Activated naive CD4-positive, alpha-beta T cell treated with anti-CD3 and anti-CD28 coated beads, Interleukin-2, amount 50 U/mL, for 72 hours (primary cell): ENCODE data around the gene STAG1. TPM values are rescaled to one million over a fixed set of nuclear protein-coding genes. Genes with fewer than 3 reads are reported as not detected.
"Not testable (repeated sequence)": the region's sequence is repeated elsewhere in the genome, so short reads cannot be mapped to it uniquely, and the experiment has no call there.

Source experiments
- ATAC-seq, 2 donors: fragments of 150-1000 bp; cut with Tn5 transposase; 2 replicates each; pipeline ENCODE4 v1.10.0; 2021; ENCODE audit warnings: mild to moderate bottlenecking in 2 of 2, moderate library complexity in 2 of 2
- DNase-seq, 2 donors: peaks; one replicate each; pipeline ENCODE4 v3.0.0; 2021 to 2022; ENCODE audit warnings: low spot score in 2 of 2
- H3K27ac Mint-ChIP-seq, 2 donors: one replicate each; pipeline ENCODE4 v1.8.0; 2022; ENCODE audit warnings: mild to moderate bottlenecking in 2 of 2, mixed read lengths in 2 of 2
- H3K36me3 Mint-ChIP-seq, 2 donors: one replicate each; pipeline ENCODE4 v1.8.0; 2022; ENCODE audit warnings: mixed read lengths in 2 of 2
- H3K9me3 Mint-ChIP-seq, 2 donors: one replicate each; pipeline ENCODE4 v1.8.0; 2022; ENCODE audit warnings: mixed read lengths in 2 of 2
- total RNA-seq, 2 donors: library from RNA; stranded (reverse); gene quantifications; one replicate each; pipeline ENCODE4 v1.2.3, GENCODE V29; 2022

STAG1 gene
- total RNA-seq, 2 donors from 2014 or later = 35.8 to 40.5 TPM

DNA sequence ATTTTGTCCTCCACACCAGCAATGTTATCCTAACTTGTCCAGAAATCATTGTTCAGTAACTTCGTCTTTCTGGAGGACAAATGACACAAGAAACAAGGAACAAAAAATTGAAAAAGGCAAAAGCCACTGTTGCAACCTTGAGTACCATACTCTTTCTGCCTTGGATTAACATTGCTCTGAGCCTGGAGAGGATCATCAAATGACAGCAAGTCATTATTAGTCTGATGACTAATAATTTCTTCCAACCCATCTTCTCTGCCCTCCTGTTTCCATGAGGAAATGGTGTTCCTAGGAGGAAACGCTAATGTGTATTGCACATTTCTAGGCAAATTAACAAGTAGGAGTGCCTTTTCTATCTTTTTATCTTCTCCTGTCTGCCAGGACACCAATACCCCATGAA lies 348.1 kb downstream of the STAG1 start:
- Mint-ChIP-seq H3K9me3 (no peaks in the 10 kb centered on the region), H3K27ac (no peak overlapping the region), H3K36me3 (no peaks in the 10 kb centered on the region)
- ATAC-seq (no peak), DNase-seq (no peak)

DNA sequence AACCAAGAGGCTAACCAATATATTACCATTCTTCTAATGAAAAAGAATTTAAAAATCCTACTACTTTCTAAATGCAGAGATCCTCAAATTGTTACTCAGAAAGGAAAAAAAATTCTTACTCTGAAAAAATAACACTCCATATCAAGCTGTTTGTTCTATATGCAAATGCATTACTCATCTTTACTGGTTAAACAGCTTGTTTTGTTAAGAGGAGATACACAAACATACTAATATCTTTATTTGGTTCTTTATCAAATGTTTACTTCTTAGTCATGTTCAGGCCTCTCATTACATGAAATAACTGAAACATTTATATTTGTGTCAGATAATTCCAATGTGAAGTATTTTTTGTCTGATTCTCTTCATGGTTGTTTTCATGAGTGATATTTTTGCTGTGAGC lies 355.3 kb downstream of the STAG1 start:
- ATAC-seq (no peak), DNase-seq (no peak)
- H3K9me3 Mint-ChIP-seq = no peaks in the 10 kb centered on the region
- H3K36me3 Mint-ChIP-seq = no peaks in the 10 kb centered on the region
- no peak overlapping the region for H3K27ac Mint-ChIP-seq

DNA sequence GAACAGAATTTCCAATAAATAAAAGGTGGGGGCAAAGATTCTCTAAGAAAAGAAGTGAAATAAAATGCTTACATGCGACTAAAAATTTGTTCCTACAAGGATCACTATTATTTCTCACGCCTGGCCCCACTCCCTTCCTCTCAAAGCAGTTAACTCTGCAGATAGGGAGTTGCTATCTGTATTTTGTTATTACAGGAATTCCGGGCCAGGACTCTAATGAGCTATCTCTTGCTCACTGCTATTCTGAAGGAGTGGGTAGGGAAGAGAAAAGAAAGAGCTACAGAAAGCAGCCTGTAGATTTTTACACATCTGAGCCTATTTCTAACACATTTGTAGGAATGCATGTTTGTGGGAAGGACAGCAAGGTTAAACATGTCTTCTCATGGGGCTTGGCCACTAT lies 361.6 kb downstream of the STAG1 start:
- H3K9me3 Mint-ChIP-seq = no peaks in the 10 kb centered on the region
- H3K36me3 Mint-ChIP-seq = peaks cover 0 to 5% of the 10 kb centered on the region in 2 donors
- no peak overlapping the region for H3K27ac Mint-ChIP-seq
- DNase-seq (no peak), ATAC-seq (no peak)

DNA sequence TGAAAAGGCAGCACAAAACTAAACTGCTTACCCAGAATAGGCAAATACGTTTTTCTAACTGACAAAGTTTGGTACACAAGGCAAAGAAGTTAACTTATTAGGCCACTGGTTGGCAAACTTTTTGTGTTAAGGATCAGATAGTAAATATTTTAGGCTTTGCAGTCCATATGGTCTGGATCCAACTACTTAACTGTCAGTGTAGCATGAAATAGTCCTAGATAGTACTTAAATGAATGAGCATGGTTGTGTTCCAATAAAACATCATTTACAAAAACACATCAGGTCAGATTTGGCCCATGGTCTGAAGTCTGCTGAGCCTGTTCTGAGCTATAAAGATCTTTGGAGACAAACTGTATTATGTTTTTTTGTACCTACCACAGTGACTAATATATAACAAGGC lies 365.1 kb downstream of the STAG1 start:
- Mint-ChIP-seq H3K27ac (no peak overlapping the region), H3K36me3 (peaks cover 0 to 5% of the 10 kb centered on the region in 2 donors), H3K9me3 (no peaks in the 10 kb centered on the region)
- ATAC-seq (no peak), DNase-seq (no peak)

DNA sequence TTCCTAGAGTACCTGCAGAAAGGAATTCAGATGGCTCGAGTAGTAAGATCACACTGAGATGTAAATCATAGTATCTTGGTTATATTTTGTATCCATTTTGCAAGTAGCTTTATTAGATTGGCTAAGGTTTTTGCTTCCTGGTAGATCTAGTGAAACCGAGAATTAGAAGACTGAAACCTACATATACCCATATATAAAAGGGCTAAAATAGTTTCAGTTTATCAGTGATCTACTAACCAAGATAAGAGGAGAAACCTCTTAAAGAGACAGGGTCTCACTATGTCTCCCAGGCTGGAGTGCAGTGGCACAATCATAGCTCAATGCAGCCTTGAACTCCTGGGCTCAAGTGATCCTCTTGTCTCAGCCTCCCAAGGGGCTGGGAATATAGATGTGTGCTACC lies 366.7 kb downstream of the STAG1 start:
- H3K27ac Mint-ChIP-seq = no peak overlapping the region
- ATAC-seq (peak in 1 of 2 donors; percentile 51), DNase-seq (no peak)
- H3K9me3 Mint-ChIP-seq = no peaks in the 10 kb centered on the region
- H3K36me3 Mint-ChIP-seq = peaks cover 0 to 5% of the 10 kb centered on the region in 2 donors

DNA sequence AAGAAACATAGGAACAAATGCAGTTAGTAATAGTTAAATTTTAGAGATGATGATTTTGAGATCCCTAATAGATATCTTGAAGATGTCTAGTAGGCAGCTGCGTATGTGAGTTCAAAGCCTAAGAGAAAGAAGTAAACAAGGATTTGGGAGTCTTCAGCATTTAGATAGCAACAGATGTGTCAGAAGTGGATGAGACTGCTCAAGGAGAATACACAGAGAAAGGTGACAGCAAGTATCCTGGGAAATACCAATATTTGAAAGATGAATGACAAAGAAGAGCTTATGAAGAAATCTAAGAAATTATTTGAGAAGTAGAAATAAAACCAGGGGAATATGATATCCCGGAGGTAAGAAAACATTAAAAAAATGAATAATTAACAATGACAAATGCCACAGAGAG lies 371.1 kb downstream of the STAG1 start:
- DNase-seq (no peak), ATAC-seq (no peak)
- Mint-ChIP-seq H3K27ac (no peak overlapping the region), H3K9me3 (no peaks in the 10 kb centered on the region), H3K36me3 (peaks cover 5 to 8% of the 10 kb centered on the region in 2 donors)

DNA sequence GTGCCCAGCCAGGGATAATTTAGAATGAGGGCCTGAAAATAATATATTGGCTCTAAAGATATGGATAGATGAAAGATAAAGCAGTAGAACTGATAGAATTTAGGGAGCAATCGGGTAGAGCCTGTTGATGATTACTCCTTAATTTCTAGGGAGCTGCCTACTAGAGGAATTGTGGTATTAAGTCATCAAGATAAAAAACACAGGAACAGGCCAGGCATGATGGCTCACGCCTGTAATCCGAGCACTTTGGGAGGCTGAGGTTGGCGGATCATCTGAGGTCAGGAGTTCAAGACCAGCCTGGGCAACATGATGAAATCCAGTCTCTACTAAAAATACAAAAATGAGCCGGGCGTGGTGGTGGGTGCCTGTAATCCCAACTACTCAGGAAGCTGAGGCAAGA lies 371.6 kb downstream of the STAG1 start:
- Mint-ChIP-seq H3K27ac (no peak overlapping the region), H3K9me3 (no peaks in the 10 kb centered on the region), H3K36me3 (peaks cover 5 to 8% of the 10 kb centered on the region in 2 donors)
- no peak for DNase-seq
- ATAC-seq = no peak

DNA sequence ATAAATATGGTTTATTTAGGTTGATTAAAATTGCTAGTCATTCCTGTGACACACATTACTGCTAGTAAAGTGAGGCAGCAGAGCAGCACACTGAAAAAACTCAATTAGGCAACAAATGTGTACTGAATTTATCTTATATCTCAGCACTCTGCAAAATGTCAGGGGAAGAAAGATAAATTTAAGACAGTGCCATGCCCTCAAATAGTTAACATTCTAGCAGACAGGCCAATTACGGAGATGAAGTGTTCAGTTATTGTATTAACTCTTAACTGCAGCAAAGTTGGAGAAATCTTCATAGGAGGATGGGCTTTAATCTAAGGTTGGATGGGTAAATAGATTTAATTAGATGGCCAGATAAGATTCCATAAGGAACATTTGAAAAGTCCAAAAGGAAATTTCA lies 374.2 kb downstream of the STAG1 start:
- peaks cover 14 to 23% of the 10 kb centered on the region in 2 donors for H3K36me3 Mint-ChIP-seq
- peaks cover 0 to 3% of the 10 kb centered on the region in 2 donors for H3K9me3 Mint-ChIP-seq
- ATAC-seq = no peak
- no peak for DNase-seq
- no peak overlapping the region for H3K27ac Mint-ChIP-seq

DNA sequence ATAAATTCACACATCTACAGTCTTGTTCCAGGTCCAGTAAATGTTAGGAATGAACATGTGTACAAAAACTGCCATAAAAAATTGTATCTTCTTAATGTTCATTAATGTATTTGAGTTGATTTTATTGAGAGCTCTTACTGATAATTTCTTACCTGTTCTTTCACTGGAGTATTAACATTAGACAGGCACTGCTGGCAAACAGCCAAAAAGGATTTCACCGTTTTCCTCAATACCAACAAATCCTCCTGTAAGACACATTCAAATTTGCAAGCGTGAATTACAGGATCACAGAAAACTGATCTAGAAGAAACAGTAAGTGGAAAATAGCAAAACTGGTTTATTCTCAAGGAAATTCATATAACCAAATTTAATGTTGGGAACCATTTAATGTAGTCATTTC lies 374.7 kb downstream of the STAG1 start:
- no peak for ATAC-seq
- H3K9me3 Mint-ChIP-seq = peaks cover 0 to 3% of the 10 kb centered on the region in 2 donors
- DNase-seq = no peak
- H3K36me3 Mint-ChIP-seq = peaks cover 19 to 27% of the 10 kb centered on the region in 2 donors
- no peak overlapping the region for H3K27ac Mint-ChIP-seq

DNA sequence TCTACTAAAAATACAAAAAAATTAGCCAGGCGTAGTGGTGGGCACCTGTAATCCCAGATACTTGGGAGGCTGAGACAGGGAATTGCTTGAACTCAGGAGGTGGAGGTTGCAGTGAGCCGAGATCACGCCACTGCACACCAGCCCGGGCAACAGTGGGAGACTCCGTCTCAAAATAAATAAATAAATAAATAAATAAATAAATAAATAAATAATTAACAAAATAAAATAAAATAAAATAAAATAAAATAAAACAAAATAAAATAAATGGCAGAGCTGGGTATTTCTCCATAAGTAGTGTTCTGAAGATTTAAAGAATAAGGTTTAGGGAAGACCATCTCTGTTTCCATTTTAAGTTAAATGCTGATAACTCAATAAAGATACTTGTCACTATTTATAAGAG lies 376.4 kb downstream of the STAG1 start:
- not testable (repeated sequence) for H3K27ac Mint-ChIP-seq, ATAC-seq, H3K9me3 Mint-ChIP-seq, DNase-seq
- peaks cover 26 to 27% of the 10 kb centered on the region in 2 donors for H3K36me3 Mint-ChIP-seq

DNA sequence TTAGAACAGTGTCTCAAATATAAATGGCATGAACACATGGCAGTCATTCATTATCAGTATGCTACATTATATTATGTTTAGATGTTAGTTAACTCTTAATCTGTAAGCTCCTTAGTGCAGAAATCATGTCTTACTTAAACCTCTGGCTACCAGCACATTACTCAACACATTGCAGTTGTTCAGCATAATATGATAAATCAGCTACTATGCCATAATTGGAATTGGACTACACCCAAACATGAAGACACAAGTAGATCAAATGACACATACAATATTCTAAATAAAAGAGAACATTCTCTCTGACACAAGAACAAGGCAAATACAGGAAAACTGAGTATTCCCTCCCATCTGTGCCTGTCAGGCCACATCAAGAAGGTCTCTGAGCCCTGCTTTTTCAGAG lies 385.9 kb downstream of the STAG1 start:
- ATAC-seq (no peak), DNase-seq (no peak)
- H3K27ac Mint-ChIP-seq = no peak overlapping the region
- H3K36me3 Mint-ChIP-seq = peaks cover 4 to 6% of the 10 kb centered on the region in 2 donors
- H3K9me3 Mint-ChIP-seq = no peaks in the 10 kb centered on the region

DNA sequence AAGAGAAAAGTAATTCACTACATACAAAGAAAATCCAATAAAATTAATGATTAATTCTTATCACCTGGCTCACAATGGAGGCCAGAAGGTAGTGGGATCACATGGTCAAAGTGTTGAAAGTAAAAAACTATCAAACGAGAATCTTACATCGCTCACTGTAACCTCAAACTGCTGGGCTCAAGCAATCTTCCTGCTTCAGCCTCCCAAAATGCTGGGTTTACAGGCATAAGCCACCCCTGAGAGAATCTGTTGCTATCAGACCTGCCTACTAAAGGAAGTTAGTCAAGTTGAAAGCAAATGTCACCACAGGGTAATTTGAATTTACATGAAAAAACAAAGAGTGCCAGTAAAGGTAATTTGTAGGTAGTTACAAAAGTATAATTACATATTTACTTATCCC lies 398.7 kb downstream of the STAG1 start:
- peak; percentile 43 to 90 for ATAC-seq
- H3K9me3 Mint-ChIP-seq = no peaks in the 10 kb centered on the region
- peaks cover 14 to 23% of the 10 kb centered on the region in 2 donors for H3K36me3 Mint-ChIP-seq
- peak overlapping the region in 1 of 2 donors; percentile 96 for H3K27ac Mint-ChIP-seq
- no peak for DNase-seq

DNA sequence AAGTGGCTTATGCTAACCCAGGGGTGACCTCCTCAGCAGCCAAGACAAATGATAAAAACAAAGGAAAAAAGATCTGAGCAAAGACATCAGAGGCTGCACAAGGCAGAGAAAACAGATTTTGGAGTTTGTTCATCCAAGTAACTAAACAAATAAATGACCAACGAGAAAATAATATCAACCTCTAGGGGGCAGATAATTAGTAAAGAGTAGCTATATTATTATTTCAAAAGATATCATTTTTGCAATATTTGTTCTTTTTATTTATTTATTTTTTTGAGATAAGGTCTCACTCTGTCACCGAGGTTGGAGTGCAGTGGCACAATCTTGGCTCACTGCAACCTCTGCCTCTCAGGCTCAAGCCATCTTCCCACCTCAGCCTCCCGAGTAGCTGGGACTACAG lies 400.3 kb downstream of the STAG1 start:
- Mint-ChIP-seq H3K36me3 (peaks cover 14 to 23% of the 10 kb centered on the region in 2 donors), H3K27ac (no peak overlapping the region)

DNA sequence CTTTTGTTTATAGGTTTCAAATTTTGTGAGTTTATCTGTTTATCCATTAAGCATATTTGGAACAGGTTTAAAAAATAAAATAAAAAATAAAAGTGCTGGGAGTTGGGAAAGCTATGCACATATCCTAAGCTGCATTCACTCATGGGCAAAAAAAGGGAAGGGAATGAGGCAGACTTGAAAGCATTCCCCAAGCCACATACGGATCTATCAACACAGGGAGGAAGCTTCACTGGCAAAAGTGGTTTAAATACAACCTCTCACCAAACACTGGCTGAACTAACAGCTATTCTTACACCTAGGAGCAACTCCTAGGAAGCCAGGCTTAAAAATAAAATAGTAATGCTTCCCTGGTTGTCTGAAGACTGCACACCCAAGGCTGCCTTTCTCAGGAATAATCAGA lies 400.8 kb downstream of the STAG1 start:
- no peak for ATAC-seq
- peaks cover 14 to 23% of the 10 kb centered on the region in 2 donors for H3K36me3 Mint-ChIP-seq
- H3K27ac Mint-ChIP-seq = peak overlapping the region in 1 of 2 donors; percentile 36
- no peak for DNase-seq
- no peaks in the 10 kb centered on the region for H3K9me3 Mint-ChIP-seq

More for the DNA sequence above, 400.3 kb downstream of the STAG1 start:
- H3K9me3 Mint-ChIP-seq = no peaks in the 10 kb centered on the region
- ATAC-seq (no peak), DNase-seq (no peak)

DNA sequence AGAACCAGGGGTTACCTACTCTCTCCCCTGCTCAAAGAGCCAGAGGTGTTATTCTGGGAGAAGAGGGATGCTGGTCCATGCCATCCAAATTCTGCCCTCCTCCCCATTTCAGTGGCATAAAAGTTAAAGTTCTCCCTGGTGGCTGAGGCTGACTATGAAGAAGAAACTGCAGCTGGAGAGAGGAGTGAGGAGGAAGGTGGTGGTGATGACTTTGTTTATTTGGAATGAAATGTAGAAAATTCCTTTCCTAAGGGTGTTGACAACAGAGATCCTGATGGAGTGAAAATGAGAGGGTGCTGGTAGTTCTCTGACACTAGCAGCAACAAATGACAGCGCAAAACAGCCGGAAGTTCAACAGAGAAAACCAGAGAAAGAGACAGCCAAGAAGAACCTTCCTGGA lies 401.6 kb downstream of the STAG1 start:
- no peak for ATAC-seq
- no peak for DNase-seq
- no peak overlapping the region for H3K27ac Mint-ChIP-seq
- H3K9me3 Mint-ChIP-seq = no peaks in the 10 kb centered on the region
- H3K36me3 Mint-ChIP-seq = peaks cover 7 to 20% of the 10 kb centered on the region in 2 donors

DNA sequence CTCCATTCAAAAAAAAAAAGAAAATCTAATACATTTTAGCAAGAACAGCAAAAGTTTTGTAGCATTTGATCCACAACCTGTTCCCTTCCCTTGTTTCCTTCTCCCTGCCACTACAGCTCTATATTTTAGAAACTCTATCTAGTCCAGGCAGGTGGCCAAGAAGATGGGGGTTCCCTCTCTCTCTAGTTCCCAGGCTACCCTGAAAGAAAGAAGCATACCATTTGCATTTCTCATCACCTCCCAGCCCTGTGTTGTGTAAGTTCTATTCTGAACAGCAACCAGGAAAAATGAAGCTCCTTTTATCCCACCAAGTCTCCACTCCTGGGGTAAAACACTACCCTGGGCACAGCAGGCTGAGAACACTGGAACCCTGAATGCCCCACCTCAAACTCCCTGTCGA lies 402.0 kb downstream of the STAG1 start:
- peaks cover 4 to 17% of the 10 kb centered on the region in 2 donors for H3K36me3 Mint-ChIP-seq
- H3K9me3 Mint-ChIP-seq = no peaks in the 10 kb centered on the region

DNA sequence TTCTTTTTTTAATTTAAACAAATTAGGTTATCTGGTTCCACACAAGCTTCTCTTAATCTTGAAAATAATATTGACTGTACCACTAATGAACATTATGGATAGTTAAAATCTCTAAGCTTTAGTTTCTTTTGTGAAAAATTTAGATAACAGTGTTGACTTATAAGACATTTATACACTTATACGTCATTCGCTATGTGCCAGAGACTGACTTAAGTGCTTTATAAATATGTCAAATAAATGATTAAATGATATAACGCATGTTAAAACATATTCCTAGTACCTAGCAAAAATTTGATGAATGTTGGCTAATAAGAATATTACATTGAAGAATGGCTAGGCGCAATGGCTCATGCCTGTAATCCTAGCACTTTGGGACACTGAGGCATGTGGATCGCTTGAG lies 405.7 kb downstream of the STAG1 start:
- Mint-ChIP-seq H3K9me3 (no peaks in the 10 kb centered on the region), H3K36me3 (peaks cover 4 to 6% of the 10 kb centered on the region in 2 donors), H3K27ac (peak overlapping the region in 1 of 2 donors; percentile 65)
- DNase-seq (no peak), ATAC-seq (no peak)

More for the DNA sequence above, 402.0 kb downstream of the STAG1 start:
- H3K27ac Mint-ChIP-seq = no peak overlapping the region
- DNase-seq (no peak), ATAC-seq (no peak)

DNA sequence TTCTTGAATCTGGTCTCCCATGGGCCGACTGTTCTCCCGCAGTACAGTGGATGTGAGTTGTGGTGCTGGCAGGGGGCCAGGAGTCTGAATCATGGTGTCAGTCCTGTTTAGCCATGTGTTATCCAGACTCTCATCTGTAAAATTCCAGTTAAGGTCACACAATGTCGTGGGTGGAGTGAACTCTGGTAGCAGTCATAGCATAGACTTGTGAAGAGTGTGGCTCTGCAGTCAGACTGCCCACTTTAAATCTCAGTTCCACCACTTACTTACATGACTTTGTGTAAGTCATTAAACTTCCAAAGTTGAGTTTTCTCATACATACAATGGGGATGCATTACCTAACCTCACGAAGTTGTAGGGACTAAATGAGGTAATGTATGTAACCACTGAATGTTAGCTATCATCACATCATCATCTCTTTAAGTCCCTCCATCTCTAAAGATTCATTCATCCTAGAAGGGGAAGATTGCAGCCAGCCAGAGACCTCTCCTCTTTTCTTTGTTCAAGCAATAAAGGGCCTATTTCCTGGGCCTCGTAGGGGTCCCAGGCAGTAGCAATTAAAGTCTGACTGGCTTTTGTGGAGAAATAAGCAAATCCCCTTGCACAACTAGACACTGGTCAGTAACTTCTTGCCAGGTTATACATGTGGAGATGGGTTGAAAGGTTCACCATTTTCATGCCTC lies 408.2 kb downstream of the STAG1 start:
- DNase-seq (no peak), ATAC-seq (no peak)
- H3K27ac Mint-ChIP-seq = peak overlapping the region; percentile 52 to 78
- peaks cover 3 to 6% of the 10 kb centered on the region in 2 donors for H3K36me3 Mint-ChIP-seq
- H3K9me3 Mint-ChIP-seq = no peaks in the 10 kb centered on the region
